H9 (cell line): Measurements from ENCODE around the gene THSD1. TPM values are rescaled to one million over a fixed set of nuclear protein-coding genes. Genes with fewer than 3 reads are reported as not detected.

ENCODE experiments used
- DNase-seq: peaks from one replicate; pipeline ENCODE4 v3.0.0-alpha.2; 2017
- H2AFZ ChIP-seq: one replicate; pipeline ENCODE4 v1.6.1; 2013; ENCODE audit warnings: mild to moderate bottlenecking, low read length, control low read depth, moderate library complexity
- H2AK5ac ChIP-seq: 2 replicates; pipeline ENCODE4 v1.6.1; 2013; ENCODE audit warnings: low read length, control low read depth, mixed read lengths; ENCODE audit not compliant: insufficient read length
- H2BK120ac ChIP-seq: one replicate; pipeline ENCODE4 v1.6.1; 2013; ENCODE audit warnings: low read depth, mild to moderate bottlenecking, low read length, control low read depth, inconsistent platforms; ENCODE audit not compliant: poor library complexity, severe bottlenecking
- H2BK12ac ChIP-seq: 2 replicates; pipeline ENCODE4 v1.6.1; 2013; ENCODE audit warnings: low read length, control low read depth, mixed read lengths, low read depth; ENCODE audit not compliant: insufficient read length
- H2BK15ac ChIP-seq: 2 replicates; pipeline ENCODE4 v1.6.1; 2013; ENCODE audit warnings: low read depth, low read length, control low read depth
- H2BK20ac ChIP-seq: one replicate; pipeline ENCODE4 v1.6.1; 2013; ENCODE audit warnings: low read depth, mild to moderate bottlenecking, low read length, control low read depth, inconsistent platforms; ENCODE audit not compliant: poor library complexity, severe bottlenecking
- H2BK5ac ChIP-seq: 2 replicates; pipeline ENCODE4 v1.6.1; 2013; ENCODE audit warnings: low read length, control low read depth, mixed read lengths; ENCODE audit not compliant: insufficient read length
- H3K14ac ChIP-seq: 2 replicates; pipeline ENCODE4 v1.6.1; 2013; ENCODE audit warnings: low read length, control low read depth; ENCODE audit not compliant: insufficient read depth
- H3K18ac ChIP-seq: 2 replicates; pipeline ENCODE4 v1.6.1; 2013; ENCODE audit warnings: low read depth, mild to moderate bottlenecking, mixed read lengths, low read length, control low read depth; ENCODE audit not compliant: insufficient read length
- H3K23ac ChIP-seq: 2 replicates; pipeline ENCODE4 v1.6.1; 2013; ENCODE audit warnings: low read length, control low read depth, mixed read lengths, low read depth; ENCODE audit not compliant: insufficient read length
- H3K23me2 ChIP-seq: 2 replicates; pipeline ENCODE4 v1.6.1; 2013; ENCODE audit warnings: low read depth, mild to moderate bottlenecking, mixed read lengths, low read length, control low read depth; ENCODE audit not compliant: insufficient read length, poor library complexity, severe bottlenecking
- H3K27ac ChIP-seq: 2 replicates; pipeline ENCODE4 v1.5.1; 2013; ENCODE audit warnings: low read length, control low read depth, mixed read lengths, low read depth; ENCODE audit not compliant: insufficient read length
- H3K27me3 ChIP-seq: 2 replicates; pipeline ENCODE4 v1.6.1; 2013; ENCODE audit warnings: low read length, control low read depth, inconsistent platforms; ENCODE audit not compliant: insufficient read depth
- H3K4ac ChIP-seq: 2 replicates; pipeline ENCODE4 v1.6.1; 2013; ENCODE audit warnings: low read depth, mild to moderate bottlenecking, control low read depth, inconsistent platforms, low read length, moderate library complexity
- H3K4me1 ChIP-seq: 2 replicates; pipeline ENCODE4 v1.6.1; 2013; ENCODE audit warnings: low read length, control low read depth, inconsistent platforms; ENCODE audit not compliant: insufficient read depth
- H3K4me2 ChIP-seq: 2 replicates; pipeline ENCODE4 v1.6.1; 2013; ENCODE audit warnings: low read length, control low read depth, mixed read lengths; ENCODE audit not compliant: insufficient read length, insufficient read depth
- H3K56ac ChIP-seq: 2 replicates; pipeline ENCODE4 v1.6.1; 2013; ENCODE audit warnings: low read depth, mild to moderate bottlenecking, mixed read lengths, low read length, control low read depth; ENCODE audit not compliant: insufficient read length
- H3K79me1 ChIP-seq: 2 replicates; pipeline ENCODE4 v1.6.1; 2013; ENCODE audit warnings: low read depth, mild to moderate bottlenecking, moderate library complexity, low read length, control low read depth, inconsistent platforms; ENCODE audit not compliant: insufficient read depth, poor library complexity, severe bottlenecking
- H3K79me2 ChIP-seq: 2 replicates; pipeline ENCODE4 v1.6.1; 2013; ENCODE audit warnings: low read length, control low read depth, inconsistent platforms; ENCODE audit not compliant: insufficient read depth
- H3K9ac ChIP-seq: 2 replicates; pipeline ENCODE4 v1.6.1; 2013; ENCODE audit warnings: low read length, control low read depth, mixed read lengths; ENCODE audit not compliant: insufficient read length; ENCODE audit errors: extremely low read depth
- H3K9me3 ChIP-seq: one replicate; pipeline ENCODE4 v1.6.1; 2013; ENCODE audit warnings: low read depth, low read length, inconsistent platforms; ENCODE audit not compliant: control insufficient read depth
- H3T11ph ChIP-seq: one replicate; pipeline ENCODE4 v1.6.1; 2013; ENCODE audit warnings: mild to moderate bottlenecking, low read length, control low read depth, inconsistent platforms
- H4K20me1 ChIP-seq: one replicate; pipeline ENCODE4 v1.6.1; 2013; ENCODE audit not compliant: control insufficient read depth, insufficient read length, insufficient read depth
- H4K5ac ChIP-seq: 2 replicates; pipeline ENCODE4 v1.6.1; 2013; ENCODE audit warnings: low read depth, mild to moderate bottlenecking, mixed read lengths, low read length, control low read depth; ENCODE audit not compliant: insufficient read length
- H4K8ac ChIP-seq: replicated peaks from 2 replicates; pipeline ENCODE4 v1.6.1; 2013; ENCODE audit warnings: low read length, control low read depth, mixed read lengths, low read depth; ENCODE audit not compliant: insufficient read length
- H4K91ac ChIP-seq: 2 replicates; pipeline ENCODE4 v1.6.1; 2013; ENCODE audit warnings: low read depth, mild to moderate bottlenecking, moderate library complexity, mixed read lengths, low read length, control low read depth; ENCODE audit not compliant: insufficient read length
- H3K27ac Mint-ChIP-seq, 3 experiments: 2 replicates in 2 of 3; 3 replicates in 1 of 3; pipeline ENCODE4 v1.8.0; 2020 to 2021; ENCODE audit warnings: mixed read lengths in 3 of 3, mild to moderate bottlenecking in 1 of 3, moderate library complexity in 1 of 3
- H3K27me3 Mint-ChIP-seq: 2 replicates; pipeline ENCODE4 v1.8.0; 2021; ENCODE audit warnings: low read depth, mild to moderate bottlenecking, moderate library complexity, mixed read lengths
- H3K36me3 Mint-ChIP-seq, 3 experiments: 2 replicates in 2 of 3; 3 replicates in 1 of 3; pipeline ENCODE4 v1.8.0; 2020 to 2021; ENCODE audit warnings: low read depth in 3 of 3, mixed read lengths in 3 of 3; ENCODE audit not compliant: insufficient read depth in 1 of 3
- H3K4me1 Mint-ChIP-seq, 2 experiments: 2 replicates each; pipeline ENCODE4 v1.8.0; 2020; ENCODE audit warnings: mixed read lengths in 2 of 2
- H3K4me3 Mint-ChIP-seq, 2 experiments: 2 replicates in 1 of 2; 3 replicates in 1 of 2; pipeline ENCODE4 v1.8.0; 2020 to 2021; ENCODE audit warnings: mild to moderate bottlenecking in 2 of 2, mixed read lengths in 2 of 2, moderate library complexity in 1 of 2
- H3K9me3 Mint-ChIP-seq, 2 experiments: 2 replicates in 1 of 2; 3 replicates in 1 of 2; pipeline ENCODE4 v1.8.0; 2020; ENCODE audit warnings: mild to moderate bottlenecking in 2 of 2, mixed read lengths in 2 of 2, moderate library complexity in 1 of 2
- WGBS: extraction: QIAGEN DNeasy Blood & Tissue Kit; methylation state at CpG from one replicate; pipeline ENCODE4 v1.1.7; 2013; ENCODE audit warnings: missing lambda C conversion rate, low lambda C conversion rate, mixed read lengths; ENCODE audit not compliant: insufficient read length; ENCODE audit errors: extremely low coverage; 5-methylcytosine and 5-hydroxymethylcytosine counted together
- total RNA-seq: library from RNA; stranded (reverse); gene quantifications from 2 replicates; pipeline ENCODE4 v1.2.1, GENCODE V29; 2021
- TF ChIP-seq, protein P1 (sequence below): fragments of 200-600 bp; sonication (generic); conservative IDR thresholded peaks from 3 replicates; pipeline ENCODE4 v1.8.0; 2021; ENCODE audit warnings: antibody characterized with exemption, mild to moderate bottlenecking

Gene THSD1
- total RNA-seq, 1 experiment from 2014 or later = 0.22 TPM

DNA sequence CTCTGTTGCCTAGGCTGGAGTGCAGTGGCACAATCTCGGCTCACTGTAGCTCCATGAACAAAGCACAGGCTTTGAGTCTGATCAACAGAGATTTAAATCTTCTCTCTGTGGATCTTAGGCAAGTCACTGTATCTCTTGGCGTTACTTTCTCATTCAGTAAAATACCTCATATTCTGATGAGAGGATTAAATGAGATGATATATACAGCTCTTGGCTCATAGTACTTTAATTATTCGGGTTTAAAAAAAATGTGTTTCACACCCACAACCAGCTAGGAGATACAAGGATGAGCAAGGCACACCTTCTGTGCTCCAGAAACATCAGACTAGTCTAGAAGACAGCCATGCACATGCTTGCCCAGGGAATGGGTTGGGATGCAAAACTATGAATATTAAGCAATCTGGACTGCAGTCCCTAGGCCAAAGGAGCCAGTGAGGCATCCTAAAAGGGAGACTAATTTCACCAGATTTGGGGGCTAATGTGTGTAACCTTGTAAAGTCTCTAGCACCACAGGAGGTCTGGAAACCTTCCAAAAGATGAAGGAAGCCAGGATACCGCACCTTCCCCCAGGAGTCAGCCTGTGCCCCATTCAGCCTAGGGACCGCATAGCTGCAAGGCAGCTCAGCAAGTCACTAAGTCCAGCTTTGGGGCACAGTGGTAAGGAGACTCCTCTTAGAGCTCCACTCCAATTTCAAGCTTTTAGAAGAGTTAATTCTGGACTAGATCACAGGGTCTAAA is 42.0 kb upstream of the THSD1 start:
- Histone ChIP-seq H3T11ph (no peak overlapping the region), H2BK120ac (no peak overlapping the region), H3K23ac (no peak overlapping the region), H3K14ac (no peak overlapping the region), H3K23me2 (no peaks in the 10 kb centered on the region), H4K8ac (no peak overlapping the region), H3K79me1 (no peaks in the 10 kb centered on the region), H3K27ac (no peak overlapping the region), H4K91ac (no peak overlapping the region), H3K9me3 (no peaks in the 10 kb centered on the region), H2BK20ac (no peak overlapping the region), H2BK5ac (no peak overlapping the region), H4K5ac (no peak overlapping the region), H2BK15ac (no peak overlapping the region), H2BK12ac (no peak overlapping the region), H3K4ac (no peak overlapping the region), H3K56ac (no peak overlapping the region), H3K18ac (no peak overlapping the region), H3K9ac (no peak overlapping the region), H3K4me2 (no peak overlapping the region), H2AFZ (no peak overlapping the region), H3K79me2 (peaks cover 12% of the 10 kb centered on the region; the same call in 1 of the 2 replicates), H4K20me1 (no peaks in the 10 kb centered on the region), H2AK5ac (no peak overlapping the region), H3K27me3 (no peaks in the 10 kb centered on the region), H3K4me1 (no peaks in the 10 kb centered on the region; the same call in 1 of the 2 replicates)
- Mint-ChIP-seq H3K4me1 (peaks cover 10 to 15% of the 10 kb centered on the region in 2 experiments), H3K4me3 (no peak overlapping the region), H3K27me3 (no peaks in the 10 kb centered on the region; the same call in 1 of the 2 replicates), H3K9me3 (no peaks in the 10 kb centered on the region; a peak in 1 of 5 replicates), H3K36me3 (peaks cover 0 to 8% (median 0%) of the 10 kb centered on the region in 3 experiments; a peak in 3 of 7 replicates), H3K27ac (no peak overlapping the region)
- WGBS = no CpG with 5 or more reads among the region's 5 CpGs
- TF ChIP-seq, protein P1, sequence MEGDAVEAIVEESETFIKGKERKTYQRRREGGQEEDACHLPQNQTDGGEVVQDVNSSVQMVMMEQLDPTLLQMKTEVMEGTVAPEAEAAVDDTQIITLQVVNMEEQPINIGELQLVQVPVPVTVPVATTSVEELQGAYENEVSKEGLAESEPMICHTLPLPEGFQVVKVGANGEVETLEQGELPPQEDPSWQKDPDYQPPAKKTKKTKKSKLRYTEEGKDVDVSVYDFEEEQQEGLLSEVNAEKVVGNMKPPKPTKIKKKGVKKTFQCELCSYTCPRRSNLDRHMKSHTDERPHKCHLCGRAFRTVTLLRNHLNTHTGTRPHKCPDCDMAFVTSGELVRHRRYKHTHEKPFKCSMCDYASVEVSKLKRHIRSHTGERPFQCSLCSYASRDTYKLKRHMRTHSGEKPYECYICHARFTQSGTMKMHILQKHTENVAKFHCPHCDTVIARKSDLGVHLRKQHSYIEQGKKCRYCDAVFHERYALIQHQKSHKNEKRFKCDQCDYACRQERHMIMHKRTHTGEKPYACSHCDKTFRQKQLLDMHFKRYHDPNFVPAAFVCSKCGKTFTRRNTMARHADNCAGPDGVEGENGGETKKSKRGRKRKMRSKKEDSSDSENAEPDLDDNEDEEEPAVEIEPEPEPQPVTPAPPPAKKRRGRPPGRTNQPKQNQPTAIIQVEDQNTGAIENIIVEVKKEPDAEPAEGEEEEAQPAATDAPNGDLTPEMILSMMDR = no peak
- DNase-seq = no peak
